ENCODE results near the gene KAZN.

KAZN gene

GRCh38 chr1:14932034-14932638 lies 333.7 kb downstream of the KAZN start:
- TF ChIP-seq EZH2phosphoT487 (IDR thresholded peaks at IDR 0.05; ENCODE audit: borderline replicate concordance) (no peak), CTCF (conservative IDR thresholded peaks at IDR 0.05; ENCODE audit: low read length) (no peak)
- Histone ChIP-seq H3K4me1 (ENCODE audit: insufficient read depth, low read length, poor library complexity, severe bottlenecking) (no peaks in the 10 kb centered on the region), H3K9me3 (ENCODE audit: insufficient read depth, low read depth, low read length) (no peaks in the 10 kb centered on the region), H3K36me3 (ENCODE audit: insufficient read depth, low read length) (no peaks in the 10 kb centered on the region), H3K4me3 (ENCODE audit: low read length, poor library complexity, severe bottlenecking) (no peak overlapping the region), H3K9ac (ENCODE audit: low read depth, low read length, poor library complexity, severe bottlenecking) (no peak overlapping the region), H4K20me1 (ENCODE audit: insufficient read depth, low read length, poor library complexity, severe bottlenecking) (no peaks in the 10 kb centered on the region), H2AFZ (ENCODE audit: low read length) (no peak overlapping the region), H3F3A (ENCODE audit: low read depth) (no peaks in the 10 kb centered on the region), H3K79me2 (ENCODE audit: insufficient read depth, low read length) (no peaks in the 10 kb centered on the region), H3K4me2 (ENCODE audit: low read depth, low read length, poor library complexity, severe bottlenecking) (no peak overlapping the region), H3K27me3 (ENCODE audit: insufficient read depth, low read length, poor library complexity, severe bottlenecking) (no peaks in the 10 kb centered on the region), H3K9me2 (replicated peaks; ENCODE audit: low read depth, low read length) (no peaks in the 10 kb centered on the region)

- no peak overlapping the region for H3K4me2 ChIP-seq (ENCODE audit: low read depth, low read length, poor library complexity, severe bottlenecking)
- H3K36me3 ChIP-seq (ENCODE audit: insufficient read depth, low read length) = no peaks in the 10 kb centered on the region
- H3K4me1 ChIP-seq (ENCODE audit: insufficient read depth, low read length, poor library complexity, severe bottlenecking) = no peaks in the 10 kb centered on the region
- no peaks in the 10 kb centered on the region for H3K27me3 ChIP-seq (ENCODE audit: insufficient read depth, low read length, poor library complexity, severe bottlenecking)
- H3K79me2 ChIP-seq (ENCODE audit: insufficient read depth, low read length) = no peaks in the 10 kb centered on the region
- H3K9me2 ChIP-seq (replicated peaks; ENCODE audit: low read depth, low read length) = no peaks in the 10 kb centered on the region
- H4K20me1 ChIP-seq (ENCODE audit: insufficient read depth, low read length, poor library complexity, severe bottlenecking) = no peaks in the 10 kb centered on the region
- H3F3A ChIP-seq (ENCODE audit: low read depth) = no peaks in the 10 kb centered on the region
- H2AFZ ChIP-seq (ENCODE audit: low read length) = no peak overlapping the region
- no peak overlapping the region for H3K9ac ChIP-seq (ENCODE audit: low read depth, low read length, poor library complexity, severe bottlenecking)
- no peak for TF ChIP-seq CTCF (conservative IDR thresholded peaks at IDR 0.05; ENCODE audit: low read length)
- no peak for TF ChIP-seq EZH2phosphoT487 (IDR thresholded peaks at IDR 0.05; ENCODE audit: borderline replicate concordance)
- no peaks in the 10 kb centered on the region for H3K9me3 ChIP-seq (ENCODE audit: insufficient read depth, low read depth, low read length)
- H3K4me3 ChIP-seq (ENCODE audit: low read length, poor library complexity, severe bottlenecking) = no peak overlapping the region
Observed at GRCh38 chr1:14934867-14935266, 336.4 kb downstream of the KAZN start.

- Histone ChIP-seq H3K4me1 (ENCODE audit: insufficient read depth, low read length, poor library complexity, severe bottlenecking) (no peaks in the 10 kb centered on the region), H3K36me3 (ENCODE audit: insufficient read depth, low read length) (no peaks in the 10 kb centered on the region), H3K79me2 (ENCODE audit: insufficient read depth, low read length) (no peaks in the 10 kb centered on the region), H3K9me3 (ENCODE audit: insufficient read depth, low read depth, low read length) (no peaks in the 10 kb centered on the region), H3K27me3 (ENCODE audit: insufficient read depth, low read length, poor library complexity, severe bottlenecking) (no peaks in the 10 kb centered on the region), H3K4me3 (ENCODE audit: low read length, poor library complexity, severe bottlenecking) (no peak overlapping the region), H3K9ac (ENCODE audit: low read depth, low read length, poor library complexity, severe bottlenecking) (no peak overlapping the region), H3K9me2 (replicated peaks; ENCODE audit: low read depth, low read length) (no peaks in the 10 kb centered on the region), H2AFZ (ENCODE audit: low read length) (no peak overlapping the region), H3K4me2 (ENCODE audit: low read depth, low read length, poor library complexity, severe bottlenecking) (no peak overlapping the region), H4K20me1 (ENCODE audit: insufficient read depth, low read length, poor library complexity, severe bottlenecking) (no peaks in the 10 kb centered on the region), H3F3A (ENCODE audit: low read depth) (no peaks in the 10 kb centered on the region)
- TF ChIP-seq EZH2phosphoT487 (IDR thresholded peaks at IDR 0.05; ENCODE audit: borderline replicate concordance) (no peak), CTCF (conservative IDR thresholded peaks at IDR 0.05; ENCODE audit: low read length) (no peak)
Observed at GRCh38 chr1:14936815-14937214, 338.3 kb downstream of the KAZN start.
